GM12864 (cell line): ENCODE measurements around the gene SLC26A8.
"Not testable (repeated sequence)": the region's sequence is repeated elsewhere in the genome, so short reads cannot be mapped to it uniquely, and the experiment has no call there.

ENCODE experiments used
- DNase-seq: peaks from one replicate; pipeline ENCODE4 v3.0.0-alpha.2; 2011; ENCODE audit warnings: low read depth
- H3K4me3 ChIP-seq: 2 replicates; pipeline ENCODE4 v1.5.1; 2011; ENCODE audit warnings: mild to moderate bottlenecking, low read depth, low read length, control low read depth
- CTCF ChIP-seq: IDR thresholded peaks from 2 replicates; pipeline ENCODE4 v1.5.1; 2011; ENCODE audit warnings: low read depth, mild to moderate bottlenecking, moderate library complexity, low read length, control low read depth, inconsistent platforms; ENCODE audit errors: missing control alignments

SLC26A8 gene

DNA sequence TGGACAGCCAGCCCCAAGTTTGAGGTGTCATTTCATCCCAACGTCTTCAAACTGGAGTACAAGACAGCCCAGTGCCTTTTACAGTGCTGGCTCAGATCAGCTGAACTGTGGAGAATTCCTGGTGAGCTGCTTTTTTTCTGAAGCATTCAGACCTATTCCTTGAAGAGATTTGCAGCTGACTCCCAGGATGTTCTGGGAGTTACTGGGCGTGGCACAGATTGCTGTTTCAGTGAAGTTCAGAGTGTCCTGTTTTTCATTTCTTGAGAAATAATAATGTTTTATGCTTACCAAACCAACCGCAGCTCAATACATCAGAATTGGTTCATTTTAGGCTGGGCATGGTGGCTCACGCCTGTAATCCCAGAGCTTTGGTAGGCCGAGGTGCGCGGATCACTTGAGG is 70.1 kb downstream of the SLC26A8 start:
- DNase-seq, result no peak
- TF ChIP-seq CTCF, result no peak
- H3K4me3 ChIP-seq, result no peak overlapping the region

- no peak overlapping the region for H3K4me3 ChIP-seq
- no peak for DNase-seq
- peak; percentile 47 for TF ChIP-seq CTCF
Measured at GRCh38 chr6:35948725-35949124, 75.7 kb downstream of the SLC26A8 start.

DNA sequence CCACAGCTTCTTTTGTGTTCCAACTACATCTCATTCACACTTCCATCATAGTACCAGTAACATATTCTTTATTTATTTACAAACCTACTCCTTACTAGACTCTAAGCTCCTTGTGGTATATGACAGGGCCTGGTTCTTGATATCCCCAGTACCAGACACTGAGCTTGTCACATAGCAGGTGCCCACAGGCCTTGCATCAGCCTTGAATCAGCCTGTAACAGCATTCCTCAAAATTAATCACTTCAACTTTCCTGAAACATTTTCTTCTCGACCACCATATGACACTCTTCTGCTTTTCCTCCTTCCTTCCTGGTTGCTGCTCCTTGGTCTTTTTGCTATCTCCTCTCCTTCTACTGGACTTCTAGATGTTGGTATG is 78.8 kb downstream of the SLC26A8 start:
- H3K4me3 ChIP-seq, result no peak overlapping the region
- TF ChIP-seq CTCF, result no peak
- no peak for DNase-seq

- H3K4me3 ChIP-seq, result no peak overlapping the region
- no peak for DNase-seq
- no peak for TF ChIP-seq CTCF
Measured at GRCh38 chr6:35943390-35943789, 81.1 kb downstream of the SLC26A8 start.

DNA sequence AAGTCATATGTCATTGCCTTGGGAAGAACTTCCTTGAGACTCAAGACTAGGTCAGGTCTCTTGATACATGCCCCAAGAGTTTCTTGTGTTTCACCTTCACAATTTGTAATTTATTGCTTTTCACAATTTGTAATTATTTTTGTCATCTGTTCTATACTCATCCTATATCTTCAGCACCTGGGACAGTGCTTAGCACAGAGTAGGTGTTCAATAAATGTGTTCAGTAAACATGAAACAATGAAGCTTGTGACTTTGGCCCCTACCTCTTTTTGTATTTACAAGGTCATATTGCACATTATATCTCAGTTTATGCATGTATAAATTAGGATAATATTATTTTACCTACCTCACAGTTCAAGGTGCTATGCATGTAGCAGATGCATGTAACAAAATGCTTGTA is 82.1 kb downstream of the SLC26A8 start:
- H3K4me3 ChIP-seq, result no peak overlapping the region
- DNase-seq, result no peak
- no peak for TF ChIP-seq CTCF

- not testable (repeated sequence) for DNase-seq, H3K4me3 ChIP-seq
Measured at GRCh38 chr6:35941170-35941569, 83.3 kb downstream of the SLC26A8 start.

- not testable (repeated sequence) for H3K4me3 ChIP-seq, DNase-seq
Measured at GRCh38 chr6:35940014-35940413, 84.4 kb downstream of the SLC26A8 start.

DNA sequence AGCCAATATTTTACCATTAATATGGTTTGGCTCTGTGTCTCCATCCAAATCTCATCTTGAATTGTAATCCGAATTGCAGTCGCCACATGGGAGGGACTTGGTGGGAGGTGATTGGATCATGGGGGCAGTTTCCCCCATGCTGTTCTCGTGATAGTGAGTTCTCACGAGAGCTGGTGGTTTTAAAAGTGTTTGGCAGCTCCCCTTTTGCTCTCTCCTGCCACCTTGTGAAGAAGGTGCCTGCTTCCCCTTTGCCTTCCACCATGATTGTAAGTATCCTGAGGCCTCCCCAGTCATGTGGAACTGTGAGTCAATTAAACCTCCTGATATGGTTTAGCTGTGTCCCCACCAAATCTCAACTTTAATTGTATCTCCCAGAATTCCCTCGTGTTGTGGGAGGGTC is 85.2 kb downstream of the SLC26A8 start:
- H3K4me3 ChIP-seq, DNase-seq: not testable (repeated sequence)

DNA sequence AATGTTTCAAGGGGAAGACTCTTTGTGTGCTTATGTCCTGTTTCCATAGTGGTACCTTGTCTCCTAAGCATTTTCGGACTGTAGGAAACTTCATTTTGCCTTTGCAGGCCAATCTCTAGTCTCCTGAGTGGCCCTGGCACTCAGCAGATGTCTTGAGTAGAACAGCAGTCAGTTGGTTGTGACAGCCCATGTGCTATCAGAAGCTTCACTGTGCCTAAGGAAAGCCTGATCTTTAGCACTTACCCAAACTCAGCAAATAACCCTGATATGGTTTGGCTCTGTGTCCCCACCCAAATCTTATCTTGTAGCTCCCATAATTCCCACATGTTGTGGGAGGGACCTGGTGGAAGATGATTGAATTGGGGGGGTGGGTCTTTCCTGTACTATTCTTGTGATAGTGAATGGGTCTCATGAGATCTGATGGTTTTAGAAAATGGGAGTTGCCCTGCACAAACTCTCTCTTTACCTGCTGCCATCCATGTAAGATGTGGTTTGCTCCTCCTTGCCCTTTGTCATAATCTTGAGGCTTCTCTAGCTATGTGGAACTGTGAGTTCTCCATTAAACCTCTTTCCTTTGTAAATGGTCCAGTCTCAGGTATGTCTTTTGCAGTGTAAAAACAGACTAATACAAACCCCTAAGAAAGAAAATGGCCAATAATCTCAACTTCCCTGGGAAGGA is 87.6 kb downstream of the SLC26A8 start:
- no peak for TF ChIP-seq CTCF
- H3K4me3 ChIP-seq, result no peak overlapping the region
- no peak for DNase-seq
